Right atrium auricular region (tissue), 2 donors: Measurements from ENCODE around the gene MSGN1. TPM values are rescaled to one million over a fixed set of nuclear protein-coding genes. Genes with fewer than 3 reads are reported as not detected.

Source experiments
- DNase-seq: peaks from one replicate; pipeline ENCODE4 v3.0.0-alpha.2; 2019; ENCODE audit warnings: low spot score
- H3K27ac ChIP-seq, 2 donors: fragments of 200-600 bp; sonication (generic); 1 replicate in 1 of 2; 2 replicates in 1 of 2; pipeline ENCODE4 v1.5.1; 2016 to 2019
- H3K27me3 ChIP-seq, 2 donors: fragments of 200-600 bp; sonication (generic); one replicate each; pipeline versions ENCODE4 v1.5.1 to v1.6.0; 2017 to 2019
- H3K36me3 ChIP-seq: fragments of 200-600 bp; sonication (generic); one replicate; pipeline ENCODE4 v1.5.1; 2016
- H3K4me1 ChIP-seq, 2 donors: fragments of 200-600 bp; sonication (generic); one replicate each; pipeline versions ENCODE4 v1.5.1 to v1.6.0; 2017 to 2019
- H3K4me3 ChIP-seq, 2 donors: fragments of 200-600 bp; sonication (generic); 1 replicate in 1 of 2; 2 replicates in 1 of 2; pipeline ENCODE4 v1.5.1; 2017 to 2019; ENCODE audit warnings: mild to moderate bottlenecking in 1 of 2, moderate library complexity in 1 of 2
- H3K9me3 ChIP-seq, 2 donors: fragments of 200-600 bp; sonication (generic); one replicate each; pipeline ENCODE4 v1.5.1; 2019
- CTCF ChIP-seq, 2 donors: fragments of 200-600 bp; sonication (generic); IDR thresholded peaks; one replicate each; pipeline ENCODE4 v1.5.1; 2019; ENCODE audit warnings: antibody characterized with exemption in 2 of 2
- total RNA-seq, 2 donors: library from RNA; depleted of rRNA; stranded (reverse); fragments of >200 nt; gene quantifications; one replicate each; pipeline ENCODE4 v1.1.0, GENCODE V29; 2016

The MSGN1 gene
- total RNA-seq, 2 donors from 2014 or later = not detected

- no peak for DNase-seq
- no peaks in the 10 kb centered on the region for H3K4me1 ChIP-seq
- H3K9me3 ChIP-seq = no peaks in the 10 kb centered on the region
- H3K36me3 ChIP-seq = no peaks in the 10 kb centered on the region
- H3K27me3 ChIP-seq = no peaks in the 10 kb centered on the region
- no peak for TF ChIP-seq CTCF (IDR thresholded peaks at IDR 0.05)
- H3K27ac ChIP-seq = no peak overlapping the region
- no peak overlapping the region for H3K4me3 ChIP-seq
Measured at GRCh38 chr2:17864676-17865075, 48.4 kb downstream of the MSGN1 start.

GRCh38 chr2:17867133-17867532 lies 50.9 kb downstream of the MSGN1 start:
- no peak for TF ChIP-seq CTCF (IDR thresholded peaks at IDR 0.05)
- H3K27ac ChIP-seq = no peak overlapping the region
- H3K4me3 ChIP-seq = no peak overlapping the region
- no peaks in the 10 kb centered on the region for H3K4me1 ChIP-seq
- no peaks in the 10 kb centered on the region for H3K9me3 ChIP-seq
- DNase-seq = no peak
- H3K27me3 ChIP-seq = no peaks in the 10 kb centered on the region
- no peaks in the 10 kb centered on the region for H3K36me3 ChIP-seq

Other genes starting within 250 kb of the MSGN1 start
- 10 to 100 TPM in 1 of 2 donors, 1 to 10 TPM in 1; 6.1 to 12.2 TPM for gene SMC6, start 62.6 kb upstream of the MSGN1 start, total RNA-seq
- gene GEN1, start 62.3 kb upstream of the MSGN1 start, total RNA-seq = 1 to 10 TPM; 1.2 to 2.3 TPM
- gene KCNS3, start 62.2 kb downstream of the MSGN1 start, total RNA-seq = 10 to 100 TPM in 1 of 2 donors, 1 to 10 TPM in 1; 3.7 to 13.7 TPM